ENCODE data around the gene HNRNPA2B1. TPM values are rescaled to one million over a fixed set of nuclear protein-coding genes. Genes with fewer than 3 reads are reported as not detected.
"Not testable (repeated sequence)": the region's sequence is repeated elsewhere in the genome, so short reads cannot be mapped to it uniquely, and the experiment has no call there.

The HNRNPA2B1 gene
- total and polyA plus RNA-seq, 12 donors = 98.1 to 1,201 (median 378) TPM

DNA sequence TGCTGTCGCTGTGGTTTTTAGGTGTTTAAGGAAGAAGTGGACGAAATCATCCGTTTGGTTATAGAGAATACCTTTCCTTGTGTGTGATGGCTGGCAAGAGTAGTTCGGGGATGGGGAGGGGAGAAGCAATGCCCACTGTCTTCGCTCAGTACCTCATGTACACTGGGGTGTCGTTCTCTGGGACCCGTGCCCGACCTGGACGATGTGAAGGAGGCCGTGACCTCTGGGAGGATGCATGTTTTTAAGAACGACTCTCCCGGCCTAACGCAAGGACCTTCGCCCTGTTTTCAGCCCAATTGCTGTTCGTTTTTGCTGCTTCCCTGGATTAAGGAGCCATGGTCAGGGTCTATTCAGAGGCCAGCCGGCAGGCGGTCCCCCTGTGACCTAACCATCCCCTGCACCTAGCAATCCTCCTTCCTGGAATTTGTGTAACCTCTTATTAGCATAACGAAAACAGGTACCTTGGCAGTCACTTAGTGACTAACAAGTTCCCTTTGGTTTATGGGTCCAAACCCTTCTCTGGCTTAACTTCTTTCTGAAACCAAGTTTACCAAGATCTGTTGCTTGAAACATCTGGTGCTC is 47.2 kb downstream of the HNRNPA2B1 start:
- no peaks in the 10 kb centered on the region for H3K9me3 ChIP-seq (replicated peaks in 1 of 3)
- H3K4me1 ChIP-seq (replicated peaks in 1 of 2) = peaks cover 0 to 6% of the 10 kb centered on the region in 2 donors
- H3K27me3 ChIP-seq = peaks cover 17% of the 10 kb centered on the region
- TF ChIP-seq, protein P1, sequence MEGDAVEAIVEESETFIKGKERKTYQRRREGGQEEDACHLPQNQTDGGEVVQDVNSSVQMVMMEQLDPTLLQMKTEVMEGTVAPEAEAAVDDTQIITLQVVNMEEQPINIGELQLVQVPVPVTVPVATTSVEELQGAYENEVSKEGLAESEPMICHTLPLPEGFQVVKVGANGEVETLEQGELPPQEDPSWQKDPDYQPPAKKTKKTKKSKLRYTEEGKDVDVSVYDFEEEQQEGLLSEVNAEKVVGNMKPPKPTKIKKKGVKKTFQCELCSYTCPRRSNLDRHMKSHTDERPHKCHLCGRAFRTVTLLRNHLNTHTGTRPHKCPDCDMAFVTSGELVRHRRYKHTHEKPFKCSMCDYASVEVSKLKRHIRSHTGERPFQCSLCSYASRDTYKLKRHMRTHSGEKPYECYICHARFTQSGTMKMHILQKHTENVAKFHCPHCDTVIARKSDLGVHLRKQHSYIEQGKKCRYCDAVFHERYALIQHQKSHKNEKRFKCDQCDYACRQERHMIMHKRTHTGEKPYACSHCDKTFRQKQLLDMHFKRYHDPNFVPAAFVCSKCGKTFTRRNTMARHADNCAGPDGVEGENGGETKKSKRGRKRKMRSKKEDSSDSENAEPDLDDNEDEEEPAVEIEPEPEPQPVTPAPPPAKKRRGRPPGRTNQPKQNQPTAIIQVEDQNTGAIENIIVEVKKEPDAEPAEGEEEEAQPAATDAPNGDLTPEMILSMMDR (IDR thresholded peaks at IDR 0.05) = no peak
- no peak for TF ChIP-seq POLR2A (IDR thresholded peaks at IDR 0.05)
- DNase-seq = no peak
- peak overlapping the region in 1 of 4 donors; percentile 82 for H3K4me3 ChIP-seq
- no peak overlapping the region for H3K27ac ChIP-seq
- no peaks in the 10 kb centered on the region for H3K36me3 ChIP-seq (replicated peaks in 1 of 2)
- intact Hi-C loops (cut with DNase I) = no loop called here
- WGBS, 4 donors = 34 to 49% (median 37%) methylated on average over 15 to 18 of the region's 18 CpGs

DNA sequence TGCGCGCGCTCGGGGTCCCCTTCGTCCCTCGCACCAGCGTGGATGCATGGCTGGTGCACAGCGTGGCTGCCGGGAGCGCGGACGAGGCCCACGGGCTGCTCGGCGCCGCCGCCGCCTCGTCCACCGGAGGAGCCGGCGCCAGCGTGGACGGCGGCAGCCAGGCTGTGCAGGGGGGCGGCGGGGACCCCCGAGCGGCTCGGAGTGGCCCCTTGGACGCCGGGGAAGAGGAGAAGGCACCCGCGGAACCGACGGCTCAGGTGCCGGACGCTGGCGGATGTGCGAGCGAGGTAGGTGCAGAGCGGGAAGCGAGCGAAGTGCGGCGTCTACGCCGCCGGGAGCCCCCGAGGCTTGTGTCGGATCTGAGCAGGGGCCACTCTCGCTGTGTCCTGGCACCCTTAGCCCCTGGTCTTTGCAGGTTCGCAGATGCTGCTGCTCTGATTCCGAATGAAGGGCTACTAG is 47.7 kb downstream of the HNRNPA2B1 start:
- H3K4me1 ChIP-seq (replicated peaks in 1 of 2); H3K27ac ChIP-seq; DNase-seq; H3K9me3 ChIP-seq (replicated peaks in 1 of 3); intact Hi-C loops (cut with DNase I); H3K36me3 ChIP-seq (replicated peaks in 1 of 2): not testable (repeated sequence)
- 5 to 19% (median 6%) methylated on average over 20 to 54 of the region's 54 CpGs; no CpG with 5 or more reads in 1 of the 4 donors for WGBS, 4 donors
- peaks cover 17% of the 10 kb centered on the region for H3K27me3 ChIP-seq
- peak overlapping the region in 2 of 4 donors; percentile 41 to 82 for H3K4me3 ChIP-seq

DNA sequence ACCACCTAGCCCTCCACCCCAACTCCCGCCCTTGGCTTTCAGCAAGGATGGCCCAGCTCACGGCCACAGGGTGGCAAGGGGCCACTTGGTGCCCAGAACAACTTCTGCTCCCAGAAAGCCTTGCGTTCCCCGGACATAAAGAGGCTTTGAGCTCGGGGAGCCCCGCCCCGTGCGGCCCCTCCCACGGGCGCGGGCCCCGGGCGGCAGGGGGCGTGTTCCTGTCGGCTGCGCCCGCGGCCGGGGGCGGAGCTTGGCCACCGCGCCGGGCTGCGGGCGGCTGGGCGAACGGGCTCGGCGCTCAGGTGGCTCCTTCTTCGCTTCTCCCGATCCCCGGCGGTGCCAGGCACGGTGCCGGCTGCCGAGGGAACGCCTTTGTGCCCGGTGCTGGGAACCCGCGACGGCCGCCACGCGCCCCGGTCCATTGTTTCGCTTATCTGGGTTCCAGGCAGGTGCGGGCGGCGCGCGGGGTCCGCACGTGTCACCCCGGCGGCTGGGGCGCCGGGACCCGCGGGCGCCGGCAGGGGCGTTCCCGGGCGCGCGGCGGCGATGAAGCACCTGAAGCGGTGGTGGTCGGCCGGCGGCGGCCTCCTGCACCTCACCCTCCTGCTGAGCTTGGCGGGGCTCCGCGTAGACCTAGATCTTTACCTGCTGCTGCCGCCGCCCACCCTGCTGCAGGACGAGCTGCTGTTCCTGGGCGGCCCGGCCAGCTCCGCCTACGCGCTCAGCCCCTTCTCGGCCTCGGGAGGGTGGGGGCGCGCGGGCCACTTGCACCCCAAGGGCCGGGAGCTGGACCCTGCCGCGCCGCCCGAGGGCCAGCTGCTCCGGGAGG is 48.4 kb downstream of the HNRNPA2B1 start, which contains the start of gene NFE2L3:
NFE2L3 (plus strand) TSS at position 246 of the 829 bp plus-strand sequence; CDS start at position 547, 301 bp downstream.
- H3K27ac ChIP-seq = no peak within 1 kb of the TSS

DNA sequence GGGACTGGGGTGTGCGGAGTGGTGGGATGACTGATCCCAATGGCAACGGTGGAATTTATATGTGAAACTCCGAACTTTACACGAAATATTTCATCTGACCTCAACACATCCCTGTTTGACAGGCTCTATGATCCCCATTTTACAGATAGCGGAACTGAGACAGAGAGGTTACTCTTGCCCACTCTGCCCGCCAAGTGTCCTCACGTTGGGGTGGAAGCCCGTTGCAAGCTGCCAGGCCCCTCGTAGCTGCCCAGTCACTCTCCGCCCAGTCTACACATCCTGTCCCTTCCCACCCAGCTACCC is 48.9 kb downstream of the HNRNPA2B1 start:
- Histone ChIP-seq H3K4me1 (replicated peaks in 1 of 2) (peaks cover 0 to 6% of the 10 kb centered on the region in 2 donors), H3K27me3 (peaks cover 17% of the 10 kb centered on the region), H3K36me3 (replicated peaks in 1 of 2) (no peaks in the 10 kb centered on the region), H3K9me3 (replicated peaks in 1 of 3) (no peaks in the 10 kb centered on the region), H3K27ac (no peak overlapping the region), H3K4me3 (peak overlapping the region in 2 of 4 donors; percentile 12 to 82)
- 60 to 72% (median 67%) methylated on average over 10 of the region's 10 CpGs for WGBS, 4 donors
- TF ChIP-seq, protein P1 (IDR thresholded peaks at IDR 0.05) = no peak
- TF ChIP-seq POLR2A (IDR thresholded peaks at IDR 0.05) = no peak
- no peak for DNase-seq
- intact Hi-C loops (cut with DNase I) = no loop called here

More for the DNA sequence above, 48.4 kb downstream of the HNRNPA2B1 start, which contains the start of gene NFE2L3:
- TF ChIP-seq POLR2A (IDR thresholded peaks at IDR 0.05) = no peak
- TF ChIP-seq, protein P1 (IDR thresholded peaks at IDR 0.05) = peak in 2 of 6 experiments; percentile 7 to 31
- H3K4me3 ChIP-seq = peak within 1 kb of the TSS in 3 of 4 donors; percentile 12 to 82 (median 41)
- peak; percentile 56 to 76 (median 69) for DNase-seq
- peaks cover 0 to 6% of the 10 kb centered on the region in 2 donors for H3K4me1 ChIP-seq (replicated peaks in 1 of 2)
- H3K9me3 ChIP-seq (replicated peaks in 1 of 3) = no peaks in the 10 kb centered on the region
- WGBS, 4 donors = 1 to 4% (median 1%) methylated on average over 7 to 95 of the region's 95 CpGs; no CpG with 5 or more reads in 1 of the 4 donors
- H3K36me3 ChIP-seq (replicated peaks in 1 of 2) = no peaks in the 10 kb centered on the region
- intact Hi-C loops (cut with DNase I) = no loop called here
- peaks cover 17% of the 10 kb centered on the region for H3K27me3 ChIP-seq
